ENCODE results near the gene COG5. TPM values are rescaled to one million over a fixed set of nuclear protein-coding genes. Genes with fewer than 3 reads are reported as not detected.

The COG5 gene
- total and polyA plus RNA-seq, 2 donors from 2014 or later = 8.6 to 45.7 TPM

DNA sequence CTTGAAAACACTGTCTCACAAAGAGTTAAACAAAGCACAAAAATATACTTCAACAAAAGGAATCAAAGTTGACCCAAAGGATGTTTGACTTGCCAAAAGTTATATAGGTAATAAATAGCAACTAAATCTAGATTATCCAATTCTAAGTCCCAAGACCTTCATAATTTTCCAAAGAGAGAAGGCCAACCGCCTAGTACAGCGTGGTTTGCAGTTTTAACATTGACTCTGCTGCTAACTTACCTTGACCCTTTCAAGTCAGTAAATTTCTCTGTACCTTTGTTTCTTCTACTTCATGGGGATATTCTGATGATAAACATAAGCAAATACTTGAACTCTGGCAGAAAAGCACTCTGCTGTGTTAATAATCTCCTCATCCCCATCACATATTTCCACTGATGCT is 95.7 kb downstream of the COG5 start:
- no peaks in the 10 kb centered on the region for H3K36me3 ChIP-seq (ENCODE audit: control insufficient read depth in 2 of 3, insufficient read depth in 3 of 3, low read length in 3 of 3)
- DNase-seq = no peak
- H3K27me3 ChIP-seq (ENCODE audit: control insufficient read depth, insufficient read depth, low read length) = no peaks in the 10 kb centered on the region
- TF ChIP-seq CTCF (IDR thresholded peaks at IDR 0.05; ENCODE audit: borderline replicate concordance, extremely low read depth, insufficient read depth) = no peak
- H3K9ac ChIP-seq (ENCODE audit: low read length in 3 of 3) = no peak overlapping the region
- H3K4me1 ChIP-seq (ENCODE audit: control insufficient read depth in 2 of 3, insufficient read depth in 2 of 3, low read depth in 1 of 3, low read length in 3 of 3) = no peaks in the 10 kb centered on the region
- intact Hi-C loops (cut with DNase I) = loop anchor here (10.0 kb wide), 1 partner anchor 257 kb away; no protein-coding TSS in a partner anchor
- H3K9me3 ChIP-seq (ENCODE audit: control insufficient read depth in 2 of 3, insufficient read depth in 1 of 3, low read length in 3 of 3) = no peaks in the 10 kb centered on the region
- no peak overlapping the region for H3K4me3 ChIP-seq (ENCODE audit: low read length in 3 of 3)
- FAIRE-seq = no peak
- no peak overlapping the region for H3K27ac ChIP-seq (ENCODE audit: low read depth in 2 of 2, low read length in 2 of 2)

- no peak overlapping the region for H3K27ac ChIP-seq (ENCODE audit: low read depth in 2 of 2, low read length in 2 of 2)
- FAIRE-seq (no peak), DNase-seq (no peak)
- intact Hi-C loops (cut with DNase I) = loop anchor here (10.0 kb wide), 1 partner anchor 260 kb away; no protein-coding TSS in a partner anchor
- no peaks in the 10 kb centered on the region for H3K9me3 ChIP-seq (ENCODE audit: control insufficient read depth in 2 of 3, insufficient read depth in 1 of 3, low read length in 3 of 3)
- H3K4me3 ChIP-seq (ENCODE audit: low read length in 3 of 3) = no peak overlapping the region
- no peak for TF ChIP-seq CTCF (IDR thresholded peaks at IDR 0.05; ENCODE audit: borderline replicate concordance, extremely low read depth, insufficient read depth)
- no peaks in the 10 kb centered on the region for H3K36me3 ChIP-seq (ENCODE audit: control insufficient read depth in 2 of 3, insufficient read depth in 3 of 3, low read length in 3 of 3)
- no peaks in the 10 kb centered on the region for H3K27me3 ChIP-seq (ENCODE audit: control insufficient read depth, insufficient read depth, low read length)
- H3K4me1 ChIP-seq (ENCODE audit: control insufficient read depth in 2 of 3, insufficient read depth in 2 of 3, low read depth in 1 of 3, low read length in 3 of 3) = no peaks in the 10 kb centered on the region
- no peak overlapping the region for H3K9ac ChIP-seq (ENCODE audit: low read length in 3 of 3)
These were observed 99.0 kb downstream of the COG5 start for GRCh38 chr7:107464666-107465226.

- intact Hi-C loops (cut with DNase I) = loop anchor here (10.0 kb wide), 1 partner anchor 261 kb away; no protein-coding TSS in a partner anchor
- no peak for FAIRE-seq
- H3K27ac ChIP-seq (ENCODE audit: low read depth in 2 of 2, low read length in 2 of 2) = no peak overlapping the region
- H3K4me1 ChIP-seq (ENCODE audit: control insufficient read depth in 2 of 3, insufficient read depth in 2 of 3, low read depth in 1 of 3, low read length in 3 of 3) = no peaks in the 10 kb centered on the region
- no peak overlapping the region for H3K9ac ChIP-seq (ENCODE audit: low read length in 3 of 3)
- H3K9me3 ChIP-seq (ENCODE audit: control insufficient read depth in 2 of 3, insufficient read depth in 1 of 3, low read length in 3 of 3) = no peaks in the 10 kb centered on the region
- DNase-seq = peak in 4 of 5 donors; percentile 49 to 72 (median 60)
- TF ChIP-seq CTCF (IDR thresholded peaks at IDR 0.05; ENCODE audit: borderline replicate concordance, extremely low read depth, insufficient read depth) = peak; percentile 76
- no peaks in the 10 kb centered on the region for H3K36me3 ChIP-seq (ENCODE audit: control insufficient read depth in 2 of 3, insufficient read depth in 3 of 3, low read length in 3 of 3)
- H3K4me3 ChIP-seq (ENCODE audit: low read length in 3 of 3) = no peak overlapping the region
- no peaks in the 10 kb centered on the region for H3K27me3 ChIP-seq (ENCODE audit: control insufficient read depth, insufficient read depth, low read length)
These were observed 100.3 kb downstream of the COG5 start for GRCh38 chr7:107463139-107464078.

All from kidney (tissue), 14 donors.